Stimulated activated CD4-positive, alpha-beta T cell treated with anti-CD3 and anti-CD28 coated beads, Interleukin-1b, Interleukin-23, amount 100 ng/mL, for 4 hours (primary cell): Measurements from ENCODE around the gene TBC1D22A.

Source experiments
- DNase-seq, 2 donors: peaks; one replicate each; pipeline ENCODE4 v3.0.0-alpha.2; 2020; ENCODE audit warnings: low read depth in 2 of 2

TBC1D22A gene

GRCh38 chr22:46857142-46857884 is 94.9 kb downstream of the TBC1D22A start:
- no peak for DNase-seq

GRCh38 chr22:46857885-46858143 is 95.4 kb downstream of the TBC1D22A start:
- DNase-seq = no peak

- no peak for DNase-seq
Measured at GRCh38 chr22:46858181-46858771, 95.8 kb downstream of the TBC1D22A start.

- no peak for DNase-seq
Measured at GRCh38 chr22:46860562-46860961, 98.1 kb downstream of the TBC1D22A start.

- DNase-seq = no peak
Measured at GRCh38 chr22:46861468-46862367, 99.3 kb downstream of the TBC1D22A start.

GRCh38 chr22:46862418-46863324 is 100.2 kb downstream of the TBC1D22A start:
- DNase-seq = no peak

- DNase-seq = no peak
Measured at GRCh38 chr22:46863794-46864193, 101.3 kb downstream of the TBC1D22A start.

- no peak for DNase-seq
Measured at GRCh38 chr22:46864314-46865051, 102.0 kb downstream of the TBC1D22A start.

GRCh38 chr22:46865052-46865434 is 102.6 kb downstream of the TBC1D22A start:
- no peak for DNase-seq

- DNase-seq = no peak
Measured at GRCh38 chr22:46865642-46866041, 103.2 kb downstream of the TBC1D22A start.

- no peak for DNase-seq
Measured at GRCh38 chr22:46866591-46866990, 104.1 kb downstream of the TBC1D22A start.

- DNase-seq = no peak
Measured at GRCh38 chr22:46867106-46867505, 104.7 kb downstream of the TBC1D22A start.

- no peak for DNase-seq
Measured at GRCh38 chr22:46869329-46869728, 106.9 kb downstream of the TBC1D22A start.

- DNase-seq = no peak
Measured at GRCh38 chr22:46869831-46870441, 107.5 kb downstream of the TBC1D22A start.

- no peak for DNase-seq
Measured at GRCh38 chr22:46871826-46872225, 109.4 kb downstream of the TBC1D22A start.

GRCh38 chr22:46875089-46875488 is 112.6 kb downstream of the TBC1D22A start:
- no peak for DNase-seq

GRCh38 chr22:46876357-46876934 is 114.0 kb downstream of the TBC1D22A start:
- no peak for DNase-seq

- DNase-seq = no peak
Measured at GRCh38 chr22:46878191-46878948, 115.9 kb downstream of the TBC1D22A start.

GRCh38 chr22:46879083-46879482 is 116.6 kb downstream of the TBC1D22A start:
- DNase-seq = no peak
